GM12878 (cell line): Measurements from ENCODE around the gene ITGA1. TPM values are rescaled to one million over a fixed set of nuclear protein-coding genes. Genes with fewer than 3 reads are reported as not detected.

ENCODE experiments used
- ATAC-seq: fragments of 200-7000 bp; cut with Tn5 transposase; 3 replicates; pipeline ENCODE4 v1.9.1; 2020; ENCODE audit warnings: mild to moderate bottlenecking, moderate library complexity
- BruUV-seq: library from RNA; stranded (reverse); fragments of 400-500 nt; replicated peaks from 2 replicates; lab custom pipeline; 2021; lab: Mats Ljungman, UMichigan
- CTCF ChIA-PET: fragments of 300-600 bp; sonication (Branson Sonifier 250); formaldehyde crosslinking; extraction: SDS; loops from one replicate; lab custom pipeline; 2021; ENCODE audit warnings: inconsistent platforms; lab: Yijun Ruan, JAX
- POLR2A ChIA-PET: fragments of 350-600 bp; formaldehyde crosslinking; extraction: SDS; loops from one replicate; lab custom pipeline; 2021; ENCODE audit warnings: inconsistent platforms; lab: Charles Lee
- RAD21 ChIA-PET: fragments of 300-600 bp; sonication (Branson Sonifier 250); formaldehyde crosslinking; loops from one replicate; lab custom pipeline; 2023; ENCODE audit warnings: antibody characterized with exemption; ENCODE audit not compliant: unreplicated experiment; lab: Charles Lee
- SMC1A ChIA-PET: fragments of 300-600 bp; sonication (Branson Sonifier 250); formaldehyde crosslinking; loops from one replicate; lab custom pipeline; 2023; ENCODE audit not compliant: unreplicated experiment, uncharacterized antibody; lab: Charles Lee
- DNase-seq: peaks from one replicate; pipeline ENCODE4 v3.0.0-alpha.2; 2011; ENCODE audit warnings: low read depth, low spot score
- FAIRE-seq: peaks from 3 replicates; lab custom pipeline; 2011; peaks lifted over from hg19 to GRCh38; lab: Jason Lieb, UNC
- H2AFZ ChIP-seq: 2 replicates; pipeline ENCODE4 v1.6.0; 2011; ENCODE audit warnings: low read depth, low read length, control low read depth; ENCODE audit not compliant: control insufficient read depth
- H3K27ac ChIP-seq: 2 replicates; pipeline ENCODE4 v1.5.1; 2011; ENCODE audit warnings: control low read depth; ENCODE audit not compliant: control insufficient read depth, insufficient read depth
- H3K27me3 ChIP-seq, 2 experiments: replicated peaks in 1 of 2; 2 replicates each; pipeline versions ENCODE4 v1.6.0 to v1.6.1; 2011; ENCODE audit warnings: low read length in 1 of 2; ENCODE audit not compliant: control insufficient read depth in 2 of 2, insufficient read depth in 2 of 2
- H3K36me3 ChIP-seq, 2 experiments: 2 replicates each; pipeline ENCODE4 v1.5.1; 2011; ENCODE audit warnings: low read length in 1 of 2; ENCODE audit not compliant: control insufficient read depth in 2 of 2, insufficient read depth in 2 of 2
- H3K4me1 ChIP-seq: 2 replicates; pipeline ENCODE4 v1.6.1; 2011; ENCODE audit warnings: mild to moderate bottlenecking, low read length, moderate library complexity, mixed read lengths; ENCODE audit not compliant: control insufficient read depth, insufficient read depth
- H3K4me2 ChIP-seq: 2 replicates; pipeline ENCODE4 v1.6.0; 2011; ENCODE audit warnings: control low read depth; ENCODE audit not compliant: control insufficient read depth, insufficient read depth
- H3K4me3 ChIP-seq: fragments of 200-600 bp; sonication (generic); 2 replicates; pipeline ENCODE4 v1.5.1; 2016
- H3K79me2 ChIP-seq: 2 replicates; pipeline ENCODE4 v1.6.0; 2011; ENCODE audit warnings: low read length; ENCODE audit not compliant: control insufficient read depth, insufficient read depth
- H3K9ac ChIP-seq: 2 replicates; pipeline ENCODE4 v1.8.0; 2011; ENCODE audit warnings: low read length, control low read depth, mixed read lengths; ENCODE audit not compliant: control insufficient read depth, insufficient read depth
- H3K9me3 ChIP-seq: replicated peaks from 3 replicates; pipeline ENCODE4 v1.5.1; 2011; ENCODE audit warnings: mild to moderate bottlenecking, low read length; ENCODE audit not compliant: control insufficient read depth, insufficient read depth
- H4K20me1 ChIP-seq: 2 replicates; pipeline ENCODE4 v1.6.0; 2011; ENCODE audit not compliant: control insufficient read depth, insufficient read depth
- CREB1 ChIP-seq: IDR thresholded peaks from 2 replicates; pipeline ENCODE4 v1.6.1; 2012; ENCODE audit warnings: low read depth, mild to moderate bottlenecking, inconsistent platforms
- IKZF2 ChIP-seq, 2 experiments: fragments of 450-650 bp; IDR thresholded peaks; 2 replicates each; pipeline ENCODE4 v1.6.1; 2017; ENCODE audit warnings: mild to moderate bottlenecking in 2 of 2, moderate library complexity in 2 of 2
- MYB ChIP-seq: fragments of 150-350 bp; IDR thresholded peaks from 2 replicates; pipeline ENCODE4 v1.6.1; 2014; ENCODE audit warnings: mild to moderate bottlenecking, low read depth, low read length, borderline replicate concordance
- NR2F1 ChIP-seq: fragments of 450-650 bp; conservative IDR thresholded peaks from 2 replicates; pipeline ENCODE4 v1.6.1; 2017; ENCODE audit warnings: mild to moderate bottlenecking
- SIX5 ChIP-seq: IDR thresholded peaks from 2 replicates; pipeline ENCODE4 v1.6.1; 2011; ENCODE audit warnings: mild to moderate bottlenecking, low read depth, low read length, moderate library complexity; ENCODE audit not compliant: severe bottlenecking
- TARDBP ChIP-seq: IDR thresholded peaks from 2 replicates; pipeline ENCODE4 v1.6.1; 2016; ENCODE audit warnings: borderline replicate concordance
- WRNIP1 ChIP-seq: IDR thresholded peaks from 2 replicates; pipeline ENCODE4 v1.6.1; 2011; ENCODE audit warnings: low read depth, low read length, improper control_type of control experiment, borderline replicate concordance
- ZNF687 ChIP-seq: fragments of 450-650 bp; IDR thresholded peaks from 2 replicates; pipeline ENCODE4 v1.6.1; 2017; ENCODE audit warnings: mild to moderate bottlenecking, moderate library complexity
- WGBS: methylation state at CpG from one replicate; pipeline ENCODE4 v1.1.6; 2016; ENCODE audit warnings: low lambda C conversion rate; ENCODE audit not compliant: insufficient replicate concordance, insufficient coverage; ENCODE audit errors: missing lambda C conversion rate; 5-methylcytosine and 5-hydroxymethylcytosine counted together
- in situ Hi-C: fragments of 300-500 bp; cut with MboI; formaldehyde crosslinking; loops from 9 replicates; pipeline ENCODE4 v1.14.3; 2018; ENCODE audit warnings: mixed read lengths
- intact Hi-C: fragments of 100-400 bp; cut with micrococcal nuclease; formaldehyde crosslinking; loops from one replicate; pipeline ENCODE4 v1.14.2; 2022; ENCODE audit not compliant: unreplicated experiment
- polyA plus RNA-seq, 11 experiments: library from polyadenylated mRNA; depleted of rRNA in 4 of 11; unstranded in 6 of 11; stranded (reverse) in 5 of 11; fragments of >200 nt; fragmentation: Nextera tagmentation in 4 of 11; fragmentation: Illumina TruSeq in 1 of 11; extraction: Ambion mirVana in 4 of 11; extraction: Trizol in 1 of 11; gene quantifications; 1 replicate in 1 of 11; 2 replicates in 10 of 11; pipeline versions ENCODE4 v1.2.1 to v1.2.3, GENCODE V29; 2011 to 2016; ENCODE audit warnings: inconsistent platforms in 2 of 11, missing spikeins in 2 of 11, low read depth in 1 of 11
- total RNA-seq, 4 experiments: library from RNA; depleted of rRNA in 3 of 4; stranded (reverse); fragments of >200 nt in 3 of 4; fragmentation: Illumina TruSeq in 1 of 4; extraction: Trizol in 1 of 4; gene quantifications; 2 replicates each; pipeline versions ENCODE4 v1.2.1 to v1.2.3, GENCODE V29; 2013 to 2021
- TF ChIP-seq, protein P1 (sequence below): fragments of 450-650 bp; IDR thresholded peaks from 2 replicates; pipeline ENCODE4 v1.6.1; 2016; ENCODE audit warnings: mild to moderate bottlenecking
- TF ChIP-seq, protein P2 (sequence below): fragments of 450-650 bp; IDR thresholded peaks from 2 replicates; pipeline ENCODE4 v1.6.1; 2017; ENCODE audit warnings: low read depth, mild to moderate bottlenecking, moderate library complexity

ITGA1 gene
- total and polyA plus RNA-seq, 10 of the 15 experiments (the other 5 are each of a cell fraction or from before 2014, with no cell fraction given): 0.02 to 0.56 (median 0.19) TPM

DNA sequence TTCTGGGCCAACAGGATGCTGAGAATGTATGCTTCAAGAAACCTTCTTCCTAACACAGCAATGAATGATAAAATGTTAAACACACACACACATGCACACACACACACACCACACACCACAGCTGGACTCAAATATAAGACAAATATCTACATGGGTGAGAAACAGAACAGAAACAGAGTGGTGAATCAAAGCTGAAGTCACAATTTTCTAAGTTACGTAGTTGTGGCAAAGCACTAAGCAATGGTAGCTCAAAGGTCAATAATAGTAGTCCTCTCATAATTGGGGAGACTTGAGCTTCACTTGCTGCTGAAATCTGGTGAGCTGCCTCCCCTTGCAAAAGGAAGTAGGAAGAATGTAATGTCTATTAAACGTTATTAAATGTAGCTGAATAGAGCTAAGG, 33.7 kb upstream of the ITGA1 start:
- H3K9ac ChIP-seq: no peak overlapping the region
- BruUV-seq: no TSS peak
- intact Hi-C loops: no loop called here
- FAIRE-seq (no peak), DNase-seq (no peak), ATAC-seq (peak; percentile 42)
- no peak overlapping the region for H3K4me2 ChIP-seq
- no peaks in the 10 kb centered on the region for H3K4me1 ChIP-seq
- ChIA-PET RAD21 (no interaction called here), SMC1A (interaction anchor here (1.2 to 1.5 kb wide), 3 partner anchors 11 to 15 kb away, joined by 3 to 6 read pairs (median 4); no protein-coding TSS in a partner anchor), CTCF (interaction anchor here (0.5 to 1.3 kb wide), 2 partner anchors 153 to 1610 kb away, joined by 3 read pairs; no protein-coding TSS in a partner anchor), POLR2A (no interaction called here)
- H2AFZ ChIP-seq: no peak overlapping the region
- no peaks in the 10 kb centered on the region for H3K79me2 ChIP-seq
- H3K36me3 ChIP-seq: no peaks in the 10 kb centered on the region
- WGBS: 11% methylated on average over 2 of the region's 2 CpGs
- H3K27ac ChIP-seq: no peak overlapping the region
- H3K27me3 ChIP-seq: no peaks in the 10 kb centered on the region; a peak in 1 of 4 replicates
- H3K9me3 ChIP-seq: no peaks in the 10 kb centered on the region
- H3K4me3 ChIP-seq: no peak overlapping the region
- TF ChIP-seq, protein P1, sequence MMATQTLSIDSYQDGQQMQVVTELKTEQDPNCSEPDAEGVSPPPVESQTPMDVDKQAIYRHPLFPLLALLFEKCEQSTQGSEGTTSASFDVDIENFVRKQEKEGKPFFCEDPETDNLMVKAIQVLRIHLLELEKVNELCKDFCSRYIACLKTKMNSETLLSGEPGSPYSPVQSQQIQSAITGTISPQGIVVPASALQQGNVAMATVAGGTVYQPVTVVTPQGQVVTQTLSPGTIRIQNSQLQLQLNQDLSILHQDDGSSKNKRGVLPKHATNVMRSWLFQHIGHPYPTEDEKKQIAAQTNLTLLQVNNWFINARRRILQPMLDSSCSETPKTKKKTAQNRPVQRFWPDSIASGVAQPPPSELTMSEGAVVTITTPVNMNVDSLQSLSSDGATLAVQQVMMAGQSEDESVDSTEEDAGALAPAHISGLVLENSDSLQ: no peak
- TF ChIP-seq IKZF2 (IDR thresholded peaks at IDR 0.05): 0 out of 4 replicates have a peak, but pooled peaks of 1 of the 2 experiments have one; percentile 20
- TF ChIP-seq WRNIP1: no peak
- 0 out of 2 replicates have a peak, but pooled peaks have one; percentile 15 for TF ChIP-seq CREB1
- TF ChIP-seq NR2F1: 0 out of 2 replicates have a peak, but pooled peaks have one; percentile 24
- no peaks in the 10 kb centered on the region for H4K20me1 ChIP-seq
- in situ Hi-C loops: no loop called here

DNA sequence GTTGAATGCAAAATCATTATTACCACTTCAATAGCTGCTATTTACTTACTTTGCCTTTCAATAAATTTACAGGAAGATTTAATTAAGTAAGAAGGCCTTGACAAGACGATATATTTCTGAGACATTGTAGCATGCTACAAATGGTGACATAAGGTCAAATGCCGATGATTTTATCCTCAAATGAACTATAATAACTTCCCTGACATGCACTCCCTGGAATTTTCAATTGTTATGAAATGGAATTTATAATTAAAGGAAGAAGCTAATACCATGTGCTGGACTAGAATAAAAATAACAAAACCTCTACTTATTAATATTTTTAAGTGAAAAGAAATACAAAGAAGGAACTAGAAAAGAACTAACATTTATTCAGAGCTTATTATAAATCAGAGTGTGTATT, 30.2 kb upstream of the ITGA1 start:
- no peaks in the 10 kb centered on the region for H3K27me3 ChIP-seq
- in situ Hi-C loops (no loop called here), intact Hi-C loops (no loop called here)
- no peaks in the 10 kb centered on the region for H3K4me1 ChIP-seq
- no peak overlapping the region for H3K27ac ChIP-seq
- 56% methylated on average over 2 of the region's 2 CpGs for WGBS
- DNase-seq (no peak), ATAC-seq (no peak), FAIRE-seq (no peak)
- ChIA-PET POLR2A (no interaction called here), SMC1A (no interaction called here), CTCF (interaction anchor here (0.8 kb wide), 1 partner anchor 206 kb away, joined by 3 read pairs; no protein-coding TSS in a partner anchor), RAD21 (no interaction called here)
- H3K79me2 ChIP-seq: no peaks in the 10 kb centered on the region
- H3K4me2 ChIP-seq: no peak overlapping the region
- no peaks in the 10 kb centered on the region for H3K36me3 ChIP-seq
- no peaks in the 10 kb centered on the region for H4K20me1 ChIP-seq
- no peak overlapping the region for H2AFZ ChIP-seq
- H3K9ac ChIP-seq: no peak overlapping the region
- no TSS peak for BruUV-seq
- no peak overlapping the region for H3K4me3 ChIP-seq
- H3K9me3 ChIP-seq: no peaks in the 10 kb centered on the region
- TF ChIP-seq, protein P2, sequence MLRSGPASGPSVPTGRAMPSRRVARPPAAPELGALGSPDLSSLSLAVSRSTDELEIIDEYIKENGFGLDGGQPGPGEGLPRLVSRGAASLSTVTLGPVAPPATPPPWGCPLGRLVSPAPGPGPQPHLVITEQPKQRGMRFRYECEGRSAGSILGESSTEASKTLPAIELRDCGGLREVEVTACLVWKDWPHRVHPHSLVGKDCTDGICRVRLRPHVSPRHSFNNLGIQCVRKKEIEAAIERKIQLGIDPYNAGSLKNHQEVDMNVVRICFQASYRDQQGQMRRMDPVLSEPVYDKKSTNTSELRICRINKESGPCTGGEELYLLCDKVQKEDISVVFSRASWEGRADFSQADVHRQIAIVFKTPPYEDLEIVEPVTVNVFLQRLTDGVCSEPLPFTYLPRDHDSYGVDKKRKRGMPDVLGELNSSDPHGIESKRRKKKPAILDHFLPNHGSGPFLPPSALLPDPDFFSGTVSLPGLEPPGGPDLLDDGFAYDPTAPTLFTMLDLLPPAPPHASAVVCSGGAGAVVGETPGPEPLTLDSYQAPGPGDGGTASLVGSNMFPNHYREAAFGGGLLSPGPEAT: no peak
- TF ChIP-seq MYB: no peak
- TF ChIP-seq SIX5: no peak
- TF ChIP-seq TARDBP: no peak
- TF ChIP-seq ZNF687: no peak
